SU-DHL-6 (cell line): ENCODE results near the gene WNT16.

Source experiments
- EZH2phosphoT487 ChIP-seq: fragments of 200-600 bp; sonication (generic), shearing (Covaris generic); conservative IDR thresholded peaks from 2 replicates; pipeline ENCODE4 v1.6.1; 2018; ENCODE audit warnings: mild to moderate bottlenecking, antibody characterized with exemption, low read length, moderate library complexity, mixed read lengths
- TF ChIP-seq, protein P1 (sequence below): fragments of 200-600 bp; sonication (generic); IDR thresholded peaks from one replicate; pipeline ENCODE4 v1.5.1; 2017; ENCODE audit warnings: antibody characterized with exemption, mild to moderate bottlenecking, low read length, moderate library complexity; ENCODE audit not compliant: insufficient read depth, poor library complexity, severe bottlenecking

GRCh38 chr7:121313220-121313792 lies 15.5 kb upstream of the WNT16 start:
- TF ChIP-seq, protein P1, sequence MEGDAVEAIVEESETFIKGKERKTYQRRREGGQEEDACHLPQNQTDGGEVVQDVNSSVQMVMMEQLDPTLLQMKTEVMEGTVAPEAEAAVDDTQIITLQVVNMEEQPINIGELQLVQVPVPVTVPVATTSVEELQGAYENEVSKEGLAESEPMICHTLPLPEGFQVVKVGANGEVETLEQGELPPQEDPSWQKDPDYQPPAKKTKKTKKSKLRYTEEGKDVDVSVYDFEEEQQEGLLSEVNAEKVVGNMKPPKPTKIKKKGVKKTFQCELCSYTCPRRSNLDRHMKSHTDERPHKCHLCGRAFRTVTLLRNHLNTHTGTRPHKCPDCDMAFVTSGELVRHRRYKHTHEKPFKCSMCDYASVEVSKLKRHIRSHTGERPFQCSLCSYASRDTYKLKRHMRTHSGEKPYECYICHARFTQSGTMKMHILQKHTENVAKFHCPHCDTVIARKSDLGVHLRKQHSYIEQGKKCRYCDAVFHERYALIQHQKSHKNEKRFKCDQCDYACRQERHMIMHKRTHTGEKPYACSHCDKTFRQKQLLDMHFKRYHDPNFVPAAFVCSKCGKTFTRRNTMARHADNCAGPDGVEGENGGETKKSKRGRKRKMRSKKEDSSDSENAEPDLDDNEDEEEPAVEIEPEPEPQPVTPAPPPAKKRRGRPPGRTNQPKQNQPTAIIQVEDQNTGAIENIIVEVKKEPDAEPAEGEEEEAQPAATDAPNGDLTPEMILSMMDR = no peak
- no peak for TF ChIP-seq EZH2phosphoT487
